Non-pigmented ciliary epithelial cell (primary cell): ENCODE measurements around the gene DEFB132.

ENCODE experiments used
- DNase-seq: peaks from one replicate; pipeline ENCODE4 v3.0.0-alpha.2; 2010; ENCODE audit warnings: low read depth

Gene DEFB132

GRCh38 chr20:266596-267562, 9.4 kb downstream of the DEFB132 start:
- DNase-seq, result no peak

GRCh38 chr20:270517-270916, 13.0 kb downstream of the DEFB132 start:
- DNase-seq, result no peak

GRCh38 chr20:271069-271468, 13.5 kb downstream of the DEFB132 start:
- DNase-seq, result no peak

- no peak for DNase-seq
These were observed 14.0 kb downstream of the DEFB132 start for GRCh38 chr20:271528-271927.

- DNase-seq, result no peak
These were observed 15.2 kb downstream of the DEFB132 start for GRCh38 chr20:272718-273117.

- DNase-seq, result no peak
These were observed 16.4 kb downstream of the DEFB132 start for GRCh38 chr20:273884-274283.

GRCh38 chr20:275791-276190, 18.3 kb downstream of the DEFB132 start:
- DNase-seq, result no peak

GRCh38 chr20:276620-277495, 19.3 kb downstream of the DEFB132 start:
- no peak for DNase-seq

GRCh38 chr20:277496-277781, 19.9 kb downstream of the DEFB132 start:
- no peak for DNase-seq

- no peak for DNase-seq
These were observed 20.7 kb downstream of the DEFB132 start for GRCh38 chr20:278181-278580.

- no peak for DNase-seq
These were observed 21.4 kb downstream of the DEFB132 start for GRCh38 chr20:278607-279571.

- no peak for DNase-seq
These were observed 26.6 kb downstream of the DEFB132 start for GRCh38 chr20:284172-284571.

GRCh38 chr20:286508-286907, 29.0 kb downstream of the DEFB132 start:
- no peak for DNase-seq

- DNase-seq, result no peak
These were observed 31.6 kb downstream of the DEFB132 start for GRCh38 chr20:288956-289692.

GRCh38 chr20:289693-290083, 32.2 kb downstream of the DEFB132 start:
- DNase-seq, result no peak

- no peak for DNase-seq
These were observed 32.7 kb downstream of the DEFB132 start, which contains the start of gene C20orf96 for GRCh38 chr20:290084-290831. Gene C20orf96, minus strand, starts transcription at chr20:290750. Its CDS starts 140 bp downstream, at chr20:290610.

- no peak for DNase-seq
These were observed 37.1 kb downstream of the DEFB132 start for GRCh38 chr20:294602-295001.

- no peak for DNase-seq
These were observed 38.3 kb downstream of the DEFB132 start for GRCh38 chr20:295804-296203.

GRCh38 chr20:297098-297924, 39.8 kb downstream of the DEFB132 start, which contains the start of gene ZCCHC3:
Gene ZCCHC3, plus strand, starts transcription at chr20:297570. Its CDS starts 17 bp downstream, at chr20:297587.
- no peak for DNase-seq
